ENCODE results near the gene NDC80.

DNA sequence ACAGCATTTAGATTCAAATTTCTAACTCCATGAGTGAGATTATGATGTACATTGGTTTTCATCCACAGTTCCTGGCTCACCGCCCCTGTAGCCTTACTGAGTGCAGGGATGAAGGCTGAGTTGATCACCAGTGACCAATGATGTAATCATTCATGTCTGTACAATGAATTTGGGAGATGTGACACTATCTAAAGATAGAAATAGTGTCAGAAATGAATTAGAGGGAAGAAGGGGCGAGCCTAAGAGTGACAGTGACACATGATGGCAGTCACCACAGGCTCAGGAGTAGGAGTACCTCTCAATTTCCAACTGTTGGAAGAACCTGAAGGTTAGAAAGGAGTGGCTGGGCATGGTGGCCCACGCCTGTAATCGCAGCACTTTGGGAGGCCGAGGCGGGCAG is 3.2 kb upstream of the NDC80 start:
- TF ChIP-seq, protein P1, sequence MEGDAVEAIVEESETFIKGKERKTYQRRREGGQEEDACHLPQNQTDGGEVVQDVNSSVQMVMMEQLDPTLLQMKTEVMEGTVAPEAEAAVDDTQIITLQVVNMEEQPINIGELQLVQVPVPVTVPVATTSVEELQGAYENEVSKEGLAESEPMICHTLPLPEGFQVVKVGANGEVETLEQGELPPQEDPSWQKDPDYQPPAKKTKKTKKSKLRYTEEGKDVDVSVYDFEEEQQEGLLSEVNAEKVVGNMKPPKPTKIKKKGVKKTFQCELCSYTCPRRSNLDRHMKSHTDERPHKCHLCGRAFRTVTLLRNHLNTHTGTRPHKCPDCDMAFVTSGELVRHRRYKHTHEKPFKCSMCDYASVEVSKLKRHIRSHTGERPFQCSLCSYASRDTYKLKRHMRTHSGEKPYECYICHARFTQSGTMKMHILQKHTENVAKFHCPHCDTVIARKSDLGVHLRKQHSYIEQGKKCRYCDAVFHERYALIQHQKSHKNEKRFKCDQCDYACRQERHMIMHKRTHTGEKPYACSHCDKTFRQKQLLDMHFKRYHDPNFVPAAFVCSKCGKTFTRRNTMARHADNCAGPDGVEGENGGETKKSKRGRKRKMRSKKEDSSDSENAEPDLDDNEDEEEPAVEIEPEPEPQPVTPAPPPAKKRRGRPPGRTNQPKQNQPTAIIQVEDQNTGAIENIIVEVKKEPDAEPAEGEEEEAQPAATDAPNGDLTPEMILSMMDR (conservative IDR thresholded peaks at IDR 0.05 in 1 of 2, IDR thresholded peaks at IDR 0.05 in 1 of 2; ENCODE audit: extremely low read depth in 1 of 2, insufficient read depth in 1 of 2, low read depth in 1 of 2, low read length in 2 of 2) = no peak
- no peak for TF ChIP-seq EZH2 (IDR thresholded peaks at IDR 0.05; ENCODE audit: borderline replicate concordance, low read length)

All from mammary epithelial cell (primary cell).